ENCODE data around the gene OR11H1. TPM values are rescaled to one million over a fixed set of nuclear protein-coding genes. Genes with fewer than 3 reads are reported as not detected.
"Not testable (repeated sequence)": the region's sequence is repeated elsewhere in the genome, so short reads cannot be mapped to it uniquely, and the experiment has no call there.

OR11H1 gene, protein sequence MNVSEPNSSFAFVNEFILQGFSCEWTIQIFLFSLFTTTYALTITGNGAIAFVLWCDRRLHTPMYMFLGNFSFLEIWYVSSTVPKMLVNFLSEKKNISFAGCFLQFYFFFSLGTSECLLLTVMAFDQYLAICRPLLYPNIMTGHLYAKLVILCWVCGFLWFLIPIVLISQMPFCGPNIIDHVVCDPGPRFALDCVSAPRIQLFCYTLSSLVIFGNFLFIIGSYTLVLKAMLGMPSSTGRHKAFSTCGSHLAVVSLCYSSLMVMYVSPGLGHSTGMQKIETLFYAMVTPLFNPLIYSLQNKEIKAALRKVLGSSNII
- total RNA-seq, result not detected in 2 replicates
- not detected in 2 replicates for polyA plus RNA-seq
- not detected in 2 replicates for polyA plus RNA-seq (2011; cell fraction: cytosol; rRNA removed)
- not detected in 2 replicates for polyA plus RNA-seq (2011; cell fraction: nucleus; rRNA removed)
- not detected in 2 replicates for polyA plus RNA-seq (2012)
- polyA minus RNA-seq, result not detected in 2 replicates
- not detected for polyA minus RNA-seq (2011; cell fraction: cytosol; rRNA and poly(A)+ RNA removed)
- not detected in 2 replicates for polyA minus RNA-seq (2011; cell fraction: nucleus; rRNA and poly(A)+ RNA removed)
- Bru-seq, nascent RNA, result not detected
- BruChase-seq, experiment 1, labeled RNA remaining after a 6-hour chase, result not detected
- not detected for BruChase-seq, experiment 2, labeled RNA remaining after a 2-hour chase
- long read RNA-seq, result 0 reads

DNA sequence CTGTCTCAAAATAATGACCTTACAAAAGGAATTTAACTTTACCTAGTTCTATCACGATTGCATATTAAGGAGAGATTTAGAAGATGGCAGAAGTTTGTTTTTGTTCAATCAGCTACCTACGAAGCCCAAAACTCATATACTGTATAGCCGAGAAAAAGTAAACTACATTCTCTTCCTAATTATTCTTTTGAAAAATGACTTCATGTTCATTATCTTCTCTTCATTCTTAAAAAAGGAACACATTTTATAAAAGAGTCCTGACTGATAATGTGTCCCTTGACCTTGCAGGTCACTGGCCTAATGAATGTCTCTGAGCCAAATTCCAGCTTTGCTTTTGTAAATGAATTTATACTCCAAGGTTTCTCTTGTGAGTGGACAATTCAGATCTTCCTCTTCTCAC is at the start of gene OR11H1:
Gene OR11H1, plus strand, starts transcription at position 301 of the 400 bp plus-strand sequence. Its CDS starts 0 bp downstream, at position 301.
- POLR2A ChIA-PET; FAIRE-seq; H3K36me3 ChIP-seq (ENCODE audit: control insufficient read depth in 2 of 2, extremely low read depth in 1 of 2, insufficient read depth in 2 of 2, low read length in 2 of 2): not testable (repeated sequence)

DNA sequence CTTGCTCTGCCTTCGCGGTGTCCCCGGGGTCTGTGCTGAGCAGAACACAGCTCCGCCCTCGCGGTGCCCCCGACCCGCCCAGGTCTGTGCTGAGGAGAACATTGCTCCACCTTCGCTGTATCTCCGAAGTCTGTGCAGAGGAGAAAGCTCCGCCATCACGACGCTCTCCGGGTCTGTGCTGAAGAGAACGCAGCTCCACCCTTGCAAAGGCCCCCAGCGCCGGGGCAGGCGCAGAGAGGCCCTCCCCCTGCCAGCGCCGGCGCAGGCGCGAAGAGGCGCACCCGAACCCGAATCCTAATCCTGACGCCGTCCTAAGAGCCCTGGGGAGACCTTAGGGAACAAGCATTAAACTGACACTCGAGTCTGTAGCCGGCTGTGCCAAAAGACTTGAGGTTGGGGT is 18.0 kb upstream of the OR11H1 start:
- H2AFZ ChIP-seq (ENCODE audit: low read depth, low read length); H3K9me1 ChIP-seq (replicated peaks; ENCODE audit: control insufficient read depth, extremely low read depth, insufficient read depth, low read length); H3K79me2 ChIP-seq (ENCODE audit: control insufficient read depth, insufficient read depth, low read length); H3K4me1 ChIP-seq (ENCODE audit: control insufficient read depth, extremely low read depth, insufficient read depth, low read length); H3K9ac ChIP-seq (replicated peaks; ENCODE audit: extremely low read depth, insufficient read depth, low read length); H3K4me3 ChIP-seq (replicated peaks in 1 of 3; ENCODE audit: insufficient read depth in 1 of 3, low read depth in 1 of 3, low read length in 3 of 3); H3K36me3 ChIP-seq (ENCODE audit: control insufficient read depth in 2 of 2, extremely low read depth in 1 of 2, insufficient read depth in 2 of 2, low read length in 2 of 2); H3K9me3 ChIP-seq (replicated peaks; ENCODE audit: control insufficient read depth, insufficient read depth, low read length); H4K20me1 ChIP-seq (replicated peaks; ENCODE audit: control insufficient read depth, extremely low read depth, insufficient read depth, low read length); POLR2A ChIA-PET; CTCF ChIA-PET; intact Hi-C loops (cut with micrococcal nuclease); H3K27me3 ChIP-seq (ENCODE audit: control insufficient read depth in 2 of 2, insufficient read depth in 2 of 2, low read length in 2 of 2); dilution Hi-C loops (cut with MboI; ENCODE audit: extremely low pct_ligation_motif_present, low sequenced_read_pairs); FAIRE-seq; BruUV-seq (replicated peaks); H3K4me2 ChIP-seq (ENCODE audit: insufficient read depth, low read length); H3K27ac ChIP-seq (ENCODE audit: insufficient read depth, low read depth, low read length); DNase-seq (ENCODE audit: low read depth, low spot score): not testable (repeated sequence)

More for the DNA sequence above, at the start of gene OR11H1:
- H3K9me1 ChIP-seq (replicated peaks; ENCODE audit: control insufficient read depth, extremely low read depth, insufficient read depth, low read length); H3K79me2 ChIP-seq (ENCODE audit: control insufficient read depth, insufficient read depth, low read length); H3K27ac ChIP-seq (ENCODE audit: insufficient read depth, low read depth, low read length); H3K9ac ChIP-seq (replicated peaks; ENCODE audit: extremely low read depth, insufficient read depth, low read length); H2AFZ ChIP-seq (ENCODE audit: low read depth, low read length); DNase-seq (ENCODE audit: low read depth, low spot score); BruUV-seq (replicated peaks); H3K4me2 ChIP-seq (ENCODE audit: insufficient read depth, low read length); H3K4me3 ChIP-seq (replicated peaks in 1 of 3; ENCODE audit: insufficient read depth in 1 of 3, low read depth in 1 of 3, low read length in 3 of 3); intact Hi-C loops (cut with micrococcal nuclease); CTCF ChIA-PET; H3K4me1 ChIP-seq (ENCODE audit: control insufficient read depth, extremely low read depth, insufficient read depth, low read length); H4K20me1 ChIP-seq (replicated peaks; ENCODE audit: control insufficient read depth, extremely low read depth, insufficient read depth, low read length); dilution Hi-C loops (cut with MboI; ENCODE audit: extremely low pct_ligation_motif_present, low sequenced_read_pairs); H3K27me3 ChIP-seq (ENCODE audit: control insufficient read depth in 2 of 2, insufficient read depth in 2 of 2, low read length in 2 of 2); H3K9me3 ChIP-seq (replicated peaks; ENCODE audit: control insufficient read depth, insufficient read depth, low read length): not testable (repeated sequence)

DNA sequence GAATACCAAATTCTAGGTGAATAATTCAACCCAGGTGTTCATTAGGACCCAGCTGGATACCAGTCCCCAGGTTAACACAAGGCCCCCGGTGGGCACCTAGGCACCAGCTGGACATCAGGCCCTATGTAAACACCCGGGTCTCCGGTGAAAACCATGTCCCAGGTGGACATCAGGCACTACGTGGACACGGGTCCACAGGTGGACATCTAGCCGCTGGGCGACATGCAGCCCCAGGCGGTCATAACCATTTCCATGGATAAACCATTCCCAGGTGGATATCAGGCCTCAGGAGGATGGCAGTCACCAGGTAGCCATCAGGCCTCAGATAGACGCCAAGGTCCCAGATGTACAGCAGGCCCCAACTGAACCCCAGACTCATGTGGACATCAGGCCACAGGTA is 12.1 kb upstream of the OR11H1 start:
- H3K9me1 ChIP-seq (replicated peaks; ENCODE audit: control insufficient read depth, extremely low read depth, insufficient read depth, low read length); FAIRE-seq; dilution Hi-C loops (cut with MboI; ENCODE audit: extremely low pct_ligation_motif_present, low sequenced_read_pairs); H3K79me2 ChIP-seq (ENCODE audit: control insufficient read depth, insufficient read depth, low read length); H3K9ac ChIP-seq (replicated peaks; ENCODE audit: extremely low read depth, insufficient read depth, low read length); H3K36me3 ChIP-seq (ENCODE audit: control insufficient read depth in 2 of 2, extremely low read depth in 1 of 2, insufficient read depth in 2 of 2, low read length in 2 of 2); H3K9me3 ChIP-seq (replicated peaks; ENCODE audit: control insufficient read depth, insufficient read depth, low read length); H3K27me3 ChIP-seq (ENCODE audit: control insufficient read depth in 2 of 2, insufficient read depth in 2 of 2, low read length in 2 of 2); BruUV-seq (replicated peaks); H3K4me1 ChIP-seq (ENCODE audit: control insufficient read depth, extremely low read depth, insufficient read depth, low read length); POLR2A ChIA-PET; H3K27ac ChIP-seq (ENCODE audit: insufficient read depth, low read depth, low read length); CTCF ChIA-PET; H2AFZ ChIP-seq (ENCODE audit: low read depth, low read length); H3K4me2 ChIP-seq (ENCODE audit: insufficient read depth, low read length); DNase-seq (ENCODE audit: low read depth, low spot score); intact Hi-C loops (cut with micrococcal nuclease); H4K20me1 ChIP-seq (replicated peaks; ENCODE audit: control insufficient read depth, extremely low read depth, insufficient read depth, low read length); H3K4me3 ChIP-seq (replicated peaks in 1 of 3; ENCODE audit: insufficient read depth in 1 of 3, low read depth in 1 of 3, low read length in 3 of 3): not testable (repeated sequence)

DNA sequence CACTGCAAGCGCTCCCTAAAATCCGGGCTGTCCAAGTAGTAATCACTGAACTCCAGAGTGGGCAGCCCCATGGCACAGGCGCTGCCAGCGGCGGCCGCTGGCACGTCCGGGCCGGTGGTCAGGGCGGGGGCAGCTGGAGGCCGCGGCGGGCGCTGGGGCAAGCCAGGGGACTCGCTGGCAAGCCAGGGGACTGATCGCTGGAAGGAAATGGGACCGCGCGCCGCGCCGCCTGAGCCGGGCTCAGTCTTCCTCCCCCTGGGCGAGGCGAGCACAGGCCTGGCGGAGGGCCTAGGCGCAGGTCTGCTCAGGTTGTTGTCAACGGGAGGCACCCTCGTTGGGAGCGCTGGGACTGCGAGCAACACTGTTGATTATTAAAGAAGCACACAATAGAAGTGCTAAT is 25.8 kb downstream of the OR11H1 start:
- H3K27ac ChIP-seq (ENCODE audit: insufficient read depth, low read depth, low read length); H3K9ac ChIP-seq (replicated peaks; ENCODE audit: extremely low read depth, insufficient read depth, low read length); H2AFZ ChIP-seq (ENCODE audit: low read depth, low read length); FAIRE-seq; H3K79me2 ChIP-seq (ENCODE audit: control insufficient read depth, insufficient read depth, low read length); dilution Hi-C loops (cut with MboI; ENCODE audit: extremely low pct_ligation_motif_present, low sequenced_read_pairs); CTCF ChIA-PET; H3K9me1 ChIP-seq (replicated peaks; ENCODE audit: control insufficient read depth, extremely low read depth, insufficient read depth, low read length); POLR2A ChIA-PET; H3K27me3 ChIP-seq (ENCODE audit: control insufficient read depth in 2 of 2, insufficient read depth in 2 of 2, low read length in 2 of 2); BruUV-seq (replicated peaks); H3K9me3 ChIP-seq (replicated peaks; ENCODE audit: control insufficient read depth, insufficient read depth, low read length); intact Hi-C loops (cut with micrococcal nuclease); H3K4me1 ChIP-seq (ENCODE audit: control insufficient read depth, extremely low read depth, insufficient read depth, low read length); H3K4me3 ChIP-seq (replicated peaks in 1 of 3; ENCODE audit: insufficient read depth in 1 of 3, low read depth in 1 of 3, low read length in 3 of 3); H3K4me2 ChIP-seq (ENCODE audit: insufficient read depth, low read length); H4K20me1 ChIP-seq (replicated peaks; ENCODE audit: control insufficient read depth, extremely low read depth, insufficient read depth, low read length); H3K36me3 ChIP-seq (ENCODE audit: control insufficient read depth in 2 of 2, extremely low read depth in 1 of 2, insufficient read depth in 2 of 2, low read length in 2 of 2); DNase-seq (ENCODE audit: low read depth, low spot score): not testable (repeated sequence)

Data from endothelial cell of umbilical vein (primary cell).